CD14-positive monocyte (primary cell): Measurements from ENCODE around the gene IGSF9B. TPM values are rescaled to one million over a fixed set of nuclear protein-coding genes. Genes with fewer than 3 reads are reported as not detected.

ENCODE experiments used
- DNase-seq, 3 donors: peaks; one replicate each; pipeline ENCODE4 v3.0.0-alpha.2; 2011 to 2022
- H2AFZ ChIP-seq: 2 replicates; pipeline ENCODE4 v1.6.0; 2012; ENCODE audit warnings: mild to moderate bottlenecking, low read depth, low read length, inconsistent platforms; ENCODE audit not compliant: insufficient read depth, poor library complexity, severe bottlenecking
- H3K27ac ChIP-seq, 2 donors: 1 replicate in 1 of 2; 2 replicates in 1 of 2; pipeline ENCODE4 v1.5.1; 2012 to 2013; ENCODE audit warnings: low read length in 2 of 2, control low read depth in 1 of 2, inconsistent platforms in 1 of 2, low read depth in 1 of 2, mild to moderate bottlenecking in 1 of 2
- H3K27me3 ChIP-seq, 2 donors: one replicate each; pipeline versions ENCODE4 v1.6.0 to v1.6.1; 2011 to 2013; ENCODE audit warnings: low read length in 2 of 2; ENCODE audit not compliant: control insufficient read depth in 2 of 2, insufficient read depth in 2 of 2
- H3K36me3 ChIP-seq, 2 donors: replicated peaks in 1 of 2; 1 replicate in 1 of 2; 2 replicates in 1 of 2; pipeline versions ENCODE4 v1.5.1 to v1.6.1; 2012 to 2013; ENCODE audit warnings: low read length in 2 of 2, control low read depth in 1 of 2, inconsistent platforms in 1 of 2, mild to moderate bottlenecking in 1 of 2; ENCODE audit not compliant: insufficient read depth in 2 of 2, control insufficient read depth in 1 of 2
- H3K4me1 ChIP-seq, 2 donors: 1 replicate in 1 of 2; 2 replicates in 1 of 2; pipeline versions ENCODE4 v1.5.1 to v1.6.1; 2012 to 2013; ENCODE audit warnings: low read length in 2 of 2, control low read depth in 1 of 2, inconsistent platforms in 1 of 2, mild to moderate bottlenecking in 1 of 2, moderate library complexity in 1 of 2; ENCODE audit not compliant: insufficient read depth in 2 of 2, control insufficient read depth in 1 of 2
- H3K4me2 ChIP-seq: replicated peaks from 2 replicates; pipeline ENCODE3; 2012; ENCODE audit warnings: low read length, moderate library complexity, mild to moderate bottlenecking; ENCODE audit not compliant: poor library complexity, severe bottlenecking; ENCODE audit errors: extremely low read depth
- H3K4me3 ChIP-seq, 3 experiments: fragments of 200-600 bp in 1 of 3; sonication (generic) in 1 of 3; replicated peaks in 1 of 3; 1 replicate in 2 of 3; 2 replicates in 1 of 3; pipeline ENCODE4 v1.5.1; 2011 to 2013; ENCODE audit warnings: low read length in 3 of 3, mild to moderate bottlenecking in 3 of 3, control low read depth in 2 of 3, low read depth in 2 of 3, inconsistent platforms in 1 of 3, moderate library complexity in 1 of 3
- H3K79me2 ChIP-seq: 2 replicates; pipeline ENCODE4 v1.6.0; 2012; ENCODE audit warnings: mild to moderate bottlenecking, control low read depth, inconsistent platforms, low read length, moderate library complexity; ENCODE audit not compliant: insufficient read depth
- H3K9ac ChIP-seq: 2 replicates; pipeline ENCODE4 v1.6.0; 2017; ENCODE audit warnings: low read length, mild to moderate bottlenecking; ENCODE audit not compliant: insufficient read depth, poor library complexity, severe bottlenecking
- H3K9me3 ChIP-seq, 2 donors: replicated peaks in 1 of 2; 1 replicate in 1 of 2; 2 replicates in 1 of 2; pipeline versions ENCODE4 v1.5.1 to v1.6.1; 2012 to 2013; ENCODE audit warnings: low read length in 2 of 2, control low read depth in 1 of 2; ENCODE audit not compliant: control insufficient read depth in 1 of 2, insufficient read depth in 1 of 2
- H4K20me1 ChIP-seq: 2 replicates; pipeline ENCODE4 v1.6.0; 2012; ENCODE audit warnings: mild to moderate bottlenecking, low read length, control low read depth, moderate library complexity; ENCODE audit not compliant: insufficient read depth
- H3K27ac Mint-ChIP-seq, 7 donors: one replicate each; pipeline ENCODE4 v1.8.0; 2020; ENCODE audit warnings: mild to moderate bottlenecking in 7 of 7, mixed read lengths in 7 of 7, moderate library complexity in 6 of 7, inconsistent platforms in 2 of 7
- H3K27me3 Mint-ChIP-seq, 3 donors: one replicate each; pipeline ENCODE4 v1.8.0; 2021 to 2022; ENCODE audit warnings: low read depth in 3 of 3, mild to moderate bottlenecking in 3 of 3, mixed read lengths in 3 of 3, moderate library complexity in 3 of 3, inconsistent platforms in 1 of 3
- H3K36me3 Mint-ChIP-seq, 2 donors: one replicate each; pipeline ENCODE4 v1.8.0; 2020; ENCODE audit warnings: mixed read lengths in 2 of 2, inconsistent platforms in 1 of 2, mild to moderate bottlenecking in 1 of 2
- H3K4me1 Mint-ChIP-seq: one replicate; pipeline ENCODE4 v1.8.0; 2020; ENCODE audit warnings: mild to moderate bottlenecking, mixed read lengths
- H3K4me3 Mint-ChIP-seq, 2 donors: one replicate each; pipeline ENCODE4 v1.8.0; 2020; ENCODE audit warnings: mild to moderate bottlenecking in 2 of 2, mixed read lengths in 2 of 2, moderate library complexity in 1 of 2
- H3K9me3 Mint-ChIP-seq, 7 donors: one replicate each; pipeline ENCODE4 v1.8.0; 2020 to 2022; ENCODE audit warnings: mixed read lengths in 7 of 7, mild to moderate bottlenecking in 6 of 7, moderate library complexity in 6 of 7, inconsistent platforms in 2 of 7
- WGBS: methylation state at CpG from one replicate; pipeline ENCODE4 v1.1.5; 2013; ENCODE audit warnings: missing lambda C conversion rate; ENCODE audit not compliant: insufficient coverage; 5-methylcytosine and 5-hydroxymethylcytosine counted together
- intact Hi-C, 2 donors: fragments of 100-400 bp; cut with micrococcal nuclease; formaldehyde crosslinking; loops; one replicate each; pipeline versions ENCODE4 v1.15.0 to v1.15.1; 2023
- polyA plus RNA-seq, 3 donors: library from polyadenylated mRNA; depleted of rRNA in 1 of 3; unstranded in 2 of 3; stranded (reverse) in 1 of 3; fragments of 300-500 nt in 2 of 3; fragments of >200 nt in 1 of 3; fragmentation: Illumina TruSeq in 2 of 3; gene quantifications; 1 replicate in 2 of 3; 2 replicates in 1 of 3; pipeline ENCODE4 v1.2.3, GENCODE V29; 2012 to 2021
- TF ChIP-seq, protein P1 (sequence below): fragments of 200-600 bp; IDR thresholded peaks from one replicate; pipeline ENCODE4 v1.8.0; 2022; ENCODE audit warnings: antibody characterized with exemption, mild to moderate bottlenecking

The IGSF9B gene
- polyA plus RNA-seq, 3 donors, result not detected

DNA sequence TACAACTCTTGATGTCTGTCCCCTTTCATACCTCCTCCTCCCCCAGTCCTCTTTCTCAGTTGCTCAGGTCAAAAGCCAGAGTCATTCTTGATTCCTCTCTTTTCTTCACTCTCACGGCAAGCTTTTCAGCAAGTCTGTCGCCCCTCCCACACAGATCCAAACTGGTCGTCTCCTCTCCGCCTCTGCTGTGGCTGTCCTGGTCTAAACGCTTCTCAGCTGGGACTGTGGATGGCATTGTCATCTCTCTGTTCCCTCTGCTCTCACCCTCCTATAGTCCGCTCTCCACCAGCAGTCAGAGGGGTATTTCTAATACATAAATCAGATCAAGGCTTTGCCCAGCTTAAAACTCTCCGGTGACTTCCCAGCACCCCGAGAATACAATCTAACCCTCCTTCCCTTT is 64.6 kb downstream of the IGSF9B start:
- TF ChIP-seq, protein P1, sequence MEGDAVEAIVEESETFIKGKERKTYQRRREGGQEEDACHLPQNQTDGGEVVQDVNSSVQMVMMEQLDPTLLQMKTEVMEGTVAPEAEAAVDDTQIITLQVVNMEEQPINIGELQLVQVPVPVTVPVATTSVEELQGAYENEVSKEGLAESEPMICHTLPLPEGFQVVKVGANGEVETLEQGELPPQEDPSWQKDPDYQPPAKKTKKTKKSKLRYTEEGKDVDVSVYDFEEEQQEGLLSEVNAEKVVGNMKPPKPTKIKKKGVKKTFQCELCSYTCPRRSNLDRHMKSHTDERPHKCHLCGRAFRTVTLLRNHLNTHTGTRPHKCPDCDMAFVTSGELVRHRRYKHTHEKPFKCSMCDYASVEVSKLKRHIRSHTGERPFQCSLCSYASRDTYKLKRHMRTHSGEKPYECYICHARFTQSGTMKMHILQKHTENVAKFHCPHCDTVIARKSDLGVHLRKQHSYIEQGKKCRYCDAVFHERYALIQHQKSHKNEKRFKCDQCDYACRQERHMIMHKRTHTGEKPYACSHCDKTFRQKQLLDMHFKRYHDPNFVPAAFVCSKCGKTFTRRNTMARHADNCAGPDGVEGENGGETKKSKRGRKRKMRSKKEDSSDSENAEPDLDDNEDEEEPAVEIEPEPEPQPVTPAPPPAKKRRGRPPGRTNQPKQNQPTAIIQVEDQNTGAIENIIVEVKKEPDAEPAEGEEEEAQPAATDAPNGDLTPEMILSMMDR, result no peak
- Histone ChIP-seq H3K9ac (no peak overlapping the region), H3K9me3 (no peaks in the 10 kb centered on the region), H3K79me2 (no peaks in the 10 kb centered on the region), H3K27me3 (no peaks in the 10 kb centered on the region), H3K4me2 (no peak overlapping the region), H2AFZ (no peak overlapping the region), H3K27ac (no peak overlapping the region), H4K20me1 (no peaks in the 10 kb centered on the region), H3K4me3 (no peak overlapping the region), H3K36me3 (no peaks in the 10 kb centered on the region), H3K4me1 (no peaks in the 10 kb centered on the region)
- no peaks in the 10 kb centered on the region for H3K36me3 Mint-ChIP-seq
- H3K4me1 Mint-ChIP-seq, result no peaks in the 10 kb centered on the region
- intact Hi-C loops, result no loop called here
- H3K9me3 Mint-ChIP-seq, result peaks cover 0 to 7% (median 2%) of the 10 kb centered on the region in 7 donors
- peaks cover 0 to 5% (median 2%) of the 10 kb centered on the region in 3 donors for H3K27me3 Mint-ChIP-seq
- no peak overlapping the region for H3K4me3 Mint-ChIP-seq
- 88% methylated on average over 8 of the region's 8 CpGs for WGBS
- no peak for DNase-seq
- H3K27ac Mint-ChIP-seq, result no peak overlapping the region

DNA sequence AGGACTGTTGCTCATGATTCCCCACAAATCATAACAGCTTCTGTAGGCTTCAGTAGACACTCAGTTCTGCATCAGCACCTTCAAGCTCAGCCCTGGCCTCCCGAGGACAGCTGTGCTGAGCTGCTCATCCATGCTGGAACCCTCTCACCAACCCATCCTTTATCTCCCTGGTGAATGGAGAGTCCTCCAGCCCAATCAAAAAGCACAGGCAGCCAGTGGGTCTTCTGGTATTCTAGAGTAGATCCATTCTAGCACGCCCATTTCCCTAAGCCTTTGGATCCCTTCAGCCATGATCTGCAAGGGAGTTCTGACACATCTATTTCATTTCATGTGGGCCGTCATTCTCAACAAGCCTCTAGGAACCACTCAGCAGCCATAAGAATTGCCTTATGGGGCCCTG is 66.9 kb downstream of the IGSF9B start:
- no peak overlapping the region for H3K4me2 ChIP-seq
- no peak overlapping the region for H3K27ac Mint-ChIP-seq
- H3K27me3 Mint-ChIP-seq, result peaks cover 0 to 3% (median 0%) of the 10 kb centered on the region in 3 donors
- H3K4me3 ChIP-seq, result no peak overlapping the region
- no peaks in the 10 kb centered on the region for H3K79me2 ChIP-seq
- no peak overlapping the region for H3K27ac ChIP-seq
- 96% methylated on average over 2 of the region's 3 CpGs for WGBS
- no peak overlapping the region for H3K4me3 Mint-ChIP-seq
- peaks cover 0 to 9% of the 10 kb centered on the region in 2 donors for H3K9me3 ChIP-seq
- no peaks in the 10 kb centered on the region for H3K4me1 ChIP-seq
- H3K36me3 Mint-ChIP-seq, result no peaks in the 10 kb centered on the region
- TF ChIP-seq, protein P1, result no peak
- H3K4me1 Mint-ChIP-seq, result no peaks in the 10 kb centered on the region
- intact Hi-C loops, result no loop called here
- no peak for DNase-seq
- H3K9me3 Mint-ChIP-seq, result peaks cover 2 to 9% (median 4%) of the 10 kb centered on the region in 7 donors
- no peaks in the 10 kb centered on the region for H4K20me1 ChIP-seq
- no peaks in the 10 kb centered on the region for H3K27me3 ChIP-seq
- no peak overlapping the region for H3K9ac ChIP-seq
- no peaks in the 10 kb centered on the region for H3K36me3 ChIP-seq
- no peak overlapping the region for H2AFZ ChIP-seq
